IPS-18c (cell line): ENCODE measurements around the gene CT45A3.
"Not testable (repeated sequence)": the region's sequence is repeated elsewhere in the genome, so short reads cannot be mapped to it uniquely, and the experiment has no call there.

Experiments used
- H3K4me3 ChIP-seq: 2 replicates; pipeline ENCODE4 v1.7.0; 2013; ENCODE audit warnings: low read depth, mild to moderate bottlenecking, low read length, moderate library complexity; ENCODE audit not compliant: insufficient read depth
- H3K9me3 ChIP-seq: one replicate; pipeline ENCODE4 v1.6.1; 2013; ENCODE audit warnings: mild to moderate bottlenecking, low read length, moderate library complexity; ENCODE audit not compliant: control insufficient read depth, insufficient read depth

Gene CT45A3, protein sequence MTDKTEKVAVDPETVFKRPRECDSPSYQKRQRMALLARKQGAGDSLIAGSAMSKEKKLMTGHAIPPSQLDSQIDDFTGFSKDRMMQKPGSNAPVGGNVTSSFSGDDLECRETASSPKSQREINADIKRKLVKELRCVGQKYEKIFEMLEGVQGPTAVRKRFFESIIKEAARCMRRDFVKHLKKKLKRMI

GRCh38 chrX:135768091-135768490 lies at the start of gene CT45A3:
Gene CT45A3, minus strand, starts transcription at chrX:135768191. Its CDS starts 3,747 bp downstream, at chrX:135764444.
- not testable (repeated sequence) for H3K9me3 ChIP-seq, H3K4me3 ChIP-seq

- H3K9me3 ChIP-seq, H3K4me3 ChIP-seq: not testable (repeated sequence)
Observed at GRCh38 chrX:135802687-135803086, 34.7 kb upstream of the CT45A3 start, which contains the start of gene CT45A6. Gene CT45A6, minus strand, starts transcription at chrX:135802787. Its CDS starts 3,794 bp downstream, at chrX:135798993.

GRCh38 chrX:135785403-135785802 lies 17.4 kb upstream of the CT45A3 start, which contains the start of gene CT45A5:
Gene CT45A5, minus strand, starts transcription at chrX:135785503. Its CDS starts 3,774 bp downstream, at chrX:135781729.
- H3K9me3 ChIP-seq, H3K4me3 ChIP-seq: not testable (repeated sequence)

DNA sequence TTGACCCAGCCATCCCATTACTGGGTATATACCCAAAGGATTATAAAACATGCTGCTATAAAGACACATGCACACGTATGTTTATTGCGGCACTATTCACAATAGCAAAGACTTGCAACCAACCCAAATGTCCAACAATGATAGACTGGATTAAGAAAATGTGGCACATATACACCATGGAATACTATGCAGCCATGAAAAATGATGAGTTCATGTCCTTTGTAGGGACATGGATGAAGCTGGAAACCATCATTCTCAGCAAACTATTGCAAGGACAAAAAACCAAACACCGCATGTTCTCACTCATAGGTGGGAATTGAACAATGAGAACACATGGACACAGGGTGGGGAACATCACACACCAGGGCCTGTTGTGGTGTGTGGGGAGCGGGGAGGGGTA lies 23.3 kb downstream of the CT45A3 start:
- H3K4me3 ChIP-seq, H3K9me3 ChIP-seq: not testable (repeated sequence)

- H3K4me3 ChIP-seq: no peak overlapping the region
Observed at GRCh38 chrX:135741192-135741715, 26.7 kb downstream of the CT45A3 start.

DNA sequence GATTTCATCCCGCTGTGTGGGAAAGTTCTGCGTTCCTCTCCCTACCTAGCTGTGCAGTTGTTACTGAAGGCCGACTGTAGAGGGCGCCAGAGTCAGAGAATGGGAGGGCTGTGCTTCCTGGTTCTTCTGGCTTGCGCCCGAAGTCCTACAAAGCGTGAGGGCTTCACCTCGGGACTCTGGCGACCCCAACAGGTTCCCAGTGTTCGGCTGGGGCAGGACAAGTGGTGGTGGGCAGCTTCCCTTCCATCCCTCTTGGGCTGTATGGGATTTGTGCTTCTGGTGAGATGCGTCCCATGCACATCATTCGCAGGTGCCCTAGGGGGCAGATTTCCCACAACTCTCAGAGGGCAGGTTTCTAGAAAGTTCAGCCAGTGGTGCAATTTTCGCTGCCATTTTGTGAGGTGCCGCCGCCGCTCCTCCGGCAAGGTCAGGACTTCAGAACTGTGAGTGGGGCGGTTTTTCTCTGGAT lies 27.3 kb downstream of the CT45A3 start:
- Histone ChIP-seq H3K9me3 (peaks cover 7% of the 10 kb centered on the region), H3K4me3 (no peak overlapping the region)

More at GRCh38 chrX:135741192-135741715, 26.7 kb downstream of the CT45A3 start:
- peaks cover 7% of the 10 kb centered on the region for H3K9me3 ChIP-seq

DNA sequence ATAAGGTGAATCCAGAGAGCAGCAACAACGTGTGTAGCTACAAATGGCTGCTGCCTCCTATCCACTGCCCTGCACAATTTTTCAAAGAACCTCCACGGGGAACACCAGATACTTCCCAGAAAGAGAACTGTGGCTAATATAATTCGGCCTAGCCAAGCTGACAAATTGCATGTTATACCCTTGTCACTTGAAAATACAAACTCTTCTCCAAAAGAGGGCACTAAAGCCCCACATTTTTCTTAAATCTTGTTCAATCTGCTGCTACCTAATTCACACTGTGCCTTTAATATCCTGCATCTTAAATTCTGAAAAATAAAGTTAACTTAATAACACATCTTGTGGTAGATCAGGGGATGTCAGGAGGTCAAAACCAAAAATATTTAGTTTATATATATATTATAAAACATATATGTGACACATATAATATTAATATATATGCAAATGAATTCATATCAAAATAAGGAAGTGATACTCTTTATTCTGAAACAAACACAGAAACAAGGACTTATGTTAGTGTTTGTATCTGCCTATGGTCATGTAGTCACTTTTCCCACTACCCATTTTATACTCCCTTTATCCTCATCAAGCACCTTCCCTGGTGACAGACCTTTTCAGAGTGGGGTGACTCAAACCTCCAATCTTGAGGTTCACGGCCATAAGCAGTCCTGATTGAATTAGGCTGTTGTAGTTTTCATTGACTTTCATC lies 30.5 kb downstream of the CT45A3 start:
- Histone ChIP-seq H3K4me3 (no peak overlapping the region), H3K9me3 (peaks cover 7% of the 10 kb centered on the region)

DNA sequence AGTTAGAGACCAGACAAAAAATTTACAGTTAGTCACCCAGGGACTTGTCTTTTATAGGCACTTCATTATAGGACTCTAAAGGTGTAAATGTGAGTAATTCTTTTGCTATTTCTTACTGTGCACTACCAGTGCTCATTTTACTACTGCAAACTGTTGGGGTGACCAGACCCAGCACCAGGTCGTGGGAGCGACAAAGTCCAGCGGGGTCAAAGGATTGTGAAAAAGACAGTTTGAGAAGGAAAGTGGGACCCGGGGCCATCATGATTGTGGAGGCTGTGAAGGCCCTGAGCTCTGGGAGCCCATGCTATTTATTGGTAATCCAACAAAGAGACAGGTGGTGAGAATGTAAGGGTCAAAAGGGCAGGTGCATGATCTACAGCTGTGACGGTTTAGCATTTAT lies 33.3 kb downstream of the CT45A3 start:
- H3K9me3 ChIP-seq, H3K4me3 ChIP-seq: not testable (repeated sequence)

GRCh38 chrX:135713795-135714194 lies 54.2 kb downstream of the CT45A3 start:
- Histone ChIP-seq H3K4me3 (no peak overlapping the region), H3K9me3 (peaks cover 7% of the 10 kb centered on the region)

- not testable (repeated sequence) for H3K9me3 ChIP-seq, H3K4me3 ChIP-seq
Observed at GRCh38 chrX:135713183-135713689, 54.8 kb downstream of the CT45A3 start, which contains the start of gene CT45A1. Gene CT45A1, plus strand, starts transcription at chrX:135713639. Its CDS starts 5,302 bp downstream, at chrX:135718941.
